Prostate gland (tissue), 2 donors: ENCODE data around the gene ATP1B3. TPM values are rescaled to one million over a fixed set of nuclear protein-coding genes. Genes with fewer than 3 reads are reported as not detected.

Source experiments
- DNase-seq: peaks from one replicate; pipeline ENCODE4 v3.0.0-alpha.2; 2019; ENCODE audit warnings: low spot score
- H3K27ac ChIP-seq, 2 donors: fragments of 200-600 bp; sonication (generic); 2 replicates each; pipeline ENCODE4 v1.5.1; 2017 to 2019
- H3K27me3 ChIP-seq: fragments of 200-600 bp; sonication (generic); replicated peaks from 2 replicates; pipeline ENCODE4 v1.5.1; 2019; ENCODE audit not compliant: insufficient read depth
- H3K36me3 ChIP-seq, 2 donors: fragments of 200-600 bp; sonication (generic); 1 replicate in 1 of 2; 2 replicates in 1 of 2; pipeline versions ENCODE4 v1.5.1 to v1.8.1; 2017 to 2019
- H3K4me1 ChIP-seq: fragments of 200-600 bp; sonication (generic); replicated peaks from 2 replicates; pipeline ENCODE4 v1.5.1; 2019
- H3K4me3 ChIP-seq, 2 donors: fragments of 200-600 bp; sonication (generic); 2 replicates each; pipeline ENCODE4 v1.5.1; 2017 to 2019
- H3K9me3 ChIP-seq: fragments of 200-600 bp; sonication (generic); 2 replicates; pipeline ENCODE4 v1.5.1; 2017
- POLR2A ChIP-seq: fragments of 450-650 bp; IDR thresholded peaks from one replicate; pipeline ENCODE4 v1.6.1; 2016; ENCODE audit warnings: antibody characterized with exemption, mild to moderate bottlenecking
- POLR2AphosphoS5 ChIP-seq: sonication (generic); formaldehyde crosslinking; IDR thresholded peaks from one replicate; pipeline ENCODE4 v1.6.1; 2017; ENCODE audit warnings: antibody characterized with exemption
- WGBS: methylation state at CpG from one replicate; pipeline ENCODE4 v1.1.5; 2018; 5-methylcytosine and 5-hydroxymethylcytosine counted together
- intact Hi-C: fragments of 100-400 bp; cut with DNase I; formaldehyde crosslinking; loops from one replicate; pipeline ENCODE4 v1.14.2; 2022
- total RNA-seq, 2 donors: library from RNA; depleted of rRNA; stranded (reverse); fragments of >200 nt; gene quantifications; one replicate each; pipeline ENCODE4 v1.1.0, GENCODE V29; 2016
- TF ChIP-seq, protein P1 (sequence below), 4 experiments: fragments of 200-600 bp in 2 of 4; fragments of 450-650 bp in 2 of 4; sonication (generic) in 2 of 4; IDR thresholded peaks; 1 replicate in 3 of 4; 2 replicates in 1 of 4; pipeline ENCODE4 v1.5.1; 2016 to 2019; ENCODE audit warnings: antibody characterized with exemption in 4 of 4, mild to moderate bottlenecking in 2 of 4, moderate library complexity in 2 of 4

ATP1B3 gene
- total RNA-seq, 2 donors from 2014 or later = 47.7 to 51.2 TPM

DNA sequence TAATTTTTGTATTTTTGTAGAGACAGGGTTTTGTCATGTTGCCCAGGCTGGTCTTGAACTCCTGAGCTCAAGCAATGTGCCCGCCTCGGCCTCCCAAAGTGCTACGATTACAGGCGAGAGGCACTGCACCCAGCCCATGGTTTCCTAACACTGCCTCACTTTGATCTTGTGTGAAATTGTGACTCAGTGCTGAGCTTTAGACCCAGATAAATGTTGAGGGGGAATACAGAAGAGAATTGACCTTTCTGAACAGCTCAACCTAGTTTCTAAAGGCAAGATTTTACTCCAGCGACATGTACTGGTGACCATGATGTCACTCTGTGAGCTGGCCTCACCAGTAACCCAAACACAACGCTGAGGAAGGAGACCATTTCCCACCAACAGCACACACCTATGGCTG, 73.5 kb downstream of the ATP1B3 start:
- H3K4me3 ChIP-seq = no peak overlapping the region
- no peaks in the 10 kb centered on the region for H3K27me3 ChIP-seq
- no peak for DNase-seq
- no peaks in the 10 kb centered on the region for H3K4me1 ChIP-seq
- TF ChIP-seq POLR2AphosphoS5 (no peak), POLR2A (no peak)
- TF ChIP-seq, protein P1, sequence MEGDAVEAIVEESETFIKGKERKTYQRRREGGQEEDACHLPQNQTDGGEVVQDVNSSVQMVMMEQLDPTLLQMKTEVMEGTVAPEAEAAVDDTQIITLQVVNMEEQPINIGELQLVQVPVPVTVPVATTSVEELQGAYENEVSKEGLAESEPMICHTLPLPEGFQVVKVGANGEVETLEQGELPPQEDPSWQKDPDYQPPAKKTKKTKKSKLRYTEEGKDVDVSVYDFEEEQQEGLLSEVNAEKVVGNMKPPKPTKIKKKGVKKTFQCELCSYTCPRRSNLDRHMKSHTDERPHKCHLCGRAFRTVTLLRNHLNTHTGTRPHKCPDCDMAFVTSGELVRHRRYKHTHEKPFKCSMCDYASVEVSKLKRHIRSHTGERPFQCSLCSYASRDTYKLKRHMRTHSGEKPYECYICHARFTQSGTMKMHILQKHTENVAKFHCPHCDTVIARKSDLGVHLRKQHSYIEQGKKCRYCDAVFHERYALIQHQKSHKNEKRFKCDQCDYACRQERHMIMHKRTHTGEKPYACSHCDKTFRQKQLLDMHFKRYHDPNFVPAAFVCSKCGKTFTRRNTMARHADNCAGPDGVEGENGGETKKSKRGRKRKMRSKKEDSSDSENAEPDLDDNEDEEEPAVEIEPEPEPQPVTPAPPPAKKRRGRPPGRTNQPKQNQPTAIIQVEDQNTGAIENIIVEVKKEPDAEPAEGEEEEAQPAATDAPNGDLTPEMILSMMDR (IDR thresholded peaks at IDR 0.05) = no peak
- H3K9me3 ChIP-seq = no peaks in the 10 kb centered on the region
- intact Hi-C loops = no loop called here
- H3K36me3 ChIP-seq = no peaks in the 10 kb centered on the region
- 95% methylated on average over 6 of the region's 6 CpGs for WGBS
- H3K27ac ChIP-seq = peak overlapping the region in 1 of 2 donors; percentile 46

DNA sequence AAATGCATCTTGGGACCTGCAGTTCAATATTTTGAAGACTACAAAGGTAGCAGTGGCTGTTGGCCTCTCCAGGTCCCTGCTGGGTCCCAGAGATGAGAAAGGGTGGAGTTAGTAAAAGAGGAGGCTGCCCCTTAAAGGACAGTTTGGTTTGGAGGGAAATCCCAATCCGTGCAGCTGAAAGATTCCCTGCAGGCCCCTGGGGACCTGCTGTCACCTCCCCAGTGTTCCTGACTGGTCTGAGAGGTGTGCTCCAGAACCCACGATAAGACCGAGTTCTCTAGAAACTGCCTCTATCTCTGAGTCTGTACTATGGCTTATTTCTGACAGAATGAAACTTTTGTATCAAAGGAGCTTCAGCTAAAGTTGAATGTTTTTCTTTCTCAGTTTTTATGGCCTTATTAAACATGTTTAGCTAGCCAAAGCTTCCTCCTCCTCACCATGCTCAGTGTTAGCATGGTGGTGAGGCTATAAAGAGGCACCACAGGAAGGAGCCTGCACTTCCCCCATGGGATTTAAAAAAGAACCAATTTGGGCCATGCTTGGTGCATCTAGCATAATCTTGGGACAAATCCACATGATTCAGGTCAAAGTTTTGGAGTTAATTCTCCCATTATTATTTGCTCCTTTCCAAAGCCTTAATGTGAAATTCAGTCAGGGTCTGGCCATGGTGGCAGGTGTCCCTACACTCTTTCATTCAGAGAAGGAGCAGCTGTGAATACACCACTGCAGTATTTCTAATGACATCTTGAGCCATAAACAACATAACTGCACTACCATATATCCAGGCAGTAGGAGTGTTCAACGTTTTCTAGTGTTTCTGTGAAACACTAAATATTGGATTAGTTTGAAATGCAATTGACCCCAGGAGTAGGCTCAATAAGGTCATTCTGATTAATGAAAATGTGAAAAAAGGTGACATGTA, 74.4 kb downstream of the ATP1B3 start:
- TF ChIP-seq, protein P1 (IDR thresholded peaks at IDR 0.05) = no peak
- peak; percentile 57 for TF ChIP-seq POLR2AphosphoS5
- Histone ChIP-seq H3K9me3 (no peaks in the 10 kb centered on the region), H3K36me3 (no peaks in the 10 kb centered on the region), H3K4me1 (no peaks in the 10 kb centered on the region), H3K27ac (peak overlapping the region; percentile 26 to 46), H3K4me3 (no peak overlapping the region), H3K27me3 (no peaks in the 10 kb centered on the region)
- intact Hi-C loops = no loop called here
- WGBS = 49% methylated on average over 4 of the region's 4 CpGs
- no peak for DNase-seq

DNA sequence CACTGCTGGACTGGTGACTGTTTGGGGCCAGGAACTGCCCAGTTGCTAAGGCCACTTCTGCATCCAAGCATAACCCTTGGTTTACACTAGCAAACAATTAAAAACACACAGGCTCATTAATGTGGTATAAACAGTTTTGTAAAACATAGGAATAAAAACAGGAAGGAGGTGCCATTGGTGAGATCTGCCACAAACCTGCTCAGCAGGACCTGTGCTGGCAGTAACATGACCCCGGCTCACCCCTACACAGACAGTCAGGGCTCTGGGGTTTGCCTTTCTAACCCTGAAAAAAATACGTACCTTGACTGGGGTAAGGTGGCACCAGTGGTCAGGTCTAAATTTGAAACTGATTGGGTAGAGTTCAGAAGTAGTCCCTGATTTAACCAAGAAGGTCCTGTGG, 76.2 kb downstream of the ATP1B3 start:
- H3K9me3 ChIP-seq = no peaks in the 10 kb centered on the region
- intact Hi-C loops = no loop called here
- peak overlapping the region; percentile 42 to 45 for H3K27ac ChIP-seq
- H3K4me1 ChIP-seq = no peaks in the 10 kb centered on the region
- no peak for DNase-seq
- no peak overlapping the region for H3K4me3 ChIP-seq
- 54% methylated on average over 2 of the region's 2 CpGs for WGBS
- no peaks in the 10 kb centered on the region for H3K27me3 ChIP-seq
- TF ChIP-seq POLR2AphosphoS5 (peak; percentile 6), POLR2A (no peak)
- TF ChIP-seq, protein P1 (IDR thresholded peaks at IDR 0.05) = no peak
- no peaks in the 10 kb centered on the region for H3K36me3 ChIP-seq

DNA sequence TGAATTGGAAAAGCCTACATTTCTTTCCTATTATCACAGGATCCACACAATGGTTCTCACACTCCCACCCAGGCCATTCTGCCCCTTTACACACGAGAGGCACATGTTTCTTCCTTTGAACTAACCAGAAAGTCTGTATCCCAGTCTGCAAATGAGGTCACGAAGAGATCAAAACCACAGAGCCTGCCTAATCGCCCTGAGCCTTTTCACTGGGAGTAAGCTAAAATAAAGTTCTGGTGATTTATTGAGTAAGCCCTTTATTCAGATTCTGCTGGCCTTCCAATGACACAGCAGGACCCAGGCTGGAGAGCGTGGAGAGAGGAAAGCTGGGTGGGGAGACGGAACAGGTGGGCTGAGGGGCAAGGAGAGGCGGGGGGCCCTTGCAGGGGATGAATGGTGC, 78.7 kb downstream of the ATP1B3 start:
- no peak for DNase-seq
- H3K27me3 ChIP-seq = no peaks in the 10 kb centered on the region

More for the DNA sequence above, 78.7 kb downstream of the ATP1B3 start:
- Histone ChIP-seq H3K9me3 (no peaks in the 10 kb centered on the region), H3K4me3 (no peak overlapping the region), H3K36me3 (no peaks in the 10 kb centered on the region), H3K4me1 (no peaks in the 10 kb centered on the region), H3K27ac (no peak overlapping the region)
- WGBS = 42% methylated on average over 6 of the region's 6 CpGs
- intact Hi-C loops = no loop called here
- TF ChIP-seq POLR2AphosphoS5 = no peak
- TF ChIP-seq POLR2A = no peak
- TF ChIP-seq, protein P1 (IDR thresholded peaks at IDR 0.05) = no peak
